ENCODE measurements around the gene OR10H3. TPM values are rescaled to one million over a fixed set of nuclear protein-coding genes. Genes with fewer than 3 reads are reported as not detected.
"Not testable (repeated sequence)": the region's sequence is repeated elsewhere in the genome, so short reads cannot be mapped to it uniquely, and the experiment has no call there.

The OR10H3 gene
- total and polyA plus RNA-seq, 2 donors (not counting 1 experiment from before 2014, with no cell fraction given), result not detected

- H3K79me2 ChIP-seq (ENCODE audit: control insufficient read depth, insufficient read depth, low read length), result no peaks in the 10 kb centered on the region
- Mint-ChIP-seq H3K4me1 (no peaks in the 10 kb centered on the region), H3K9me3 (ENCODE audit: insufficient read depth) (no peaks in the 10 kb centered on the region), H3K4me3 (no peak overlapping the region), H3K27ac (no peak overlapping the region), H3K27me3 (peaks cover 10% of the 10 kb centered on the region)
- no peak overlapping the region for H3K27ac ChIP-seq (ENCODE audit: low read length in 2 of 2)
- DNase-seq (no peak), ATAC-seq (ENCODE audit: low read depth) (no peak)
- intact Hi-C loops (cut with micrococcal nuclease), result no loop called here
- H3K9ac ChIP-seq (ENCODE audit: low read length), result no peak overlapping the region
- no peaks in the 10 kb centered on the region for H4K20me1 ChIP-seq (ENCODE audit: control insufficient read depth, insufficient read depth, low read length, poor library complexity, severe bottlenecking)
- peaks cover 0 to 2% (median 0%) of the 10 kb centered on the region in 3 donors for H3K9me3 ChIP-seq (ENCODE audit: control extremely low read depth in 1 of 3, control insufficient read depth in 2 of 3, insufficient read depth in 1 of 3, low read length in 2 of 3)
- peaks cover 0 to 7% (median 0%) of the 10 kb centered on the region in 4 experiments for H3K27me3 ChIP-seq (replicated peaks in 1 of 4; ENCODE audit: control extremely low read depth in 1 of 4, control insufficient read depth in 3 of 4, insufficient read depth in 4 of 4, low read length in 3 of 4)
- no peak overlapping the region for H2AFZ ChIP-seq (ENCODE audit: insufficient read depth, low read depth, low read length, poor library complexity, severe bottlenecking)
- 90% methylated on average over 4 of the region's 5 CpGs for WGBS (ENCODE audit: insufficient coverage)
- POLR2A ChIA-PET, result no interaction called here
- H3K4me2 ChIP-seq (replicated peaks; ENCODE audit: low read depth, low read length, poor library complexity, severe bottlenecking), result no peak overlapping the region
- no peak for TF ChIP-seq CTCF (IDR thresholded peaks at IDR 0.05)
- no peaks in the 10 kb centered on the region for H3K36me3 ChIP-seq (replicated peaks in 1 of 2; ENCODE audit: control extremely low read depth in 1 of 2, control insufficient read depth in 1 of 2, extremely low read depth in 1 of 2, insufficient read depth in 2 of 2, low read length in 1 of 2)
- H3K4me1 ChIP-seq (ENCODE audit: control insufficient read depth in 2 of 2, insufficient read depth in 2 of 2, low read length in 2 of 2), result no peaks in the 10 kb centered on the region
- CTCF ChIA-PET, result no interaction called here
- H3K4me3 ChIP-seq (ENCODE audit: control extremely low read depth in 1 of 5, extremely low read depth in 1 of 5, insufficient read depth in 1 of 5, low read depth in 2 of 5, low read length in 4 of 5), result no peak overlapping the region
These were observed 43.9 kb downstream of the OR10H3 start for GRCh38 chr19:15781661-15782060.

- H3K27me3 ChIP-seq (replicated peaks in 1 of 4; ENCODE audit: control extremely low read depth in 1 of 4, control insufficient read depth in 3 of 4, insufficient read depth in 4 of 4, low read length in 3 of 4), result peaks cover 0 to 3% (median 0%) of the 10 kb centered on the region in 4 experiments
- peaks cover 10% of the 10 kb centered on the region for H3K27me3 Mint-ChIP-seq
- H3K27ac ChIP-seq (ENCODE audit: low read length in 2 of 2), result no peak overlapping the region
- DNase-seq (no peak), ATAC-seq (ENCODE audit: low read depth) (no peak)
- peaks cover 0 to 2% (median 0%) of the 10 kb centered on the region in 3 donors for H3K9me3 ChIP-seq (ENCODE audit: control extremely low read depth in 1 of 3, control insufficient read depth in 2 of 3, insufficient read depth in 1 of 3, low read length in 2 of 3)
- H4K20me1 ChIP-seq (ENCODE audit: control insufficient read depth, insufficient read depth, low read length, poor library complexity, severe bottlenecking), result no peaks in the 10 kb centered on the region
- no CpG with 5 or more reads among the region's 3 CpGs for WGBS (ENCODE audit: insufficient coverage)
- no peak overlapping the region for H3K4me3 Mint-ChIP-seq
- H3K4me2 ChIP-seq (replicated peaks; ENCODE audit: low read depth, low read length, poor library complexity, severe bottlenecking), result no peak overlapping the region
- no peaks in the 10 kb centered on the region for H3K4me1 ChIP-seq (ENCODE audit: control insufficient read depth in 2 of 2, insufficient read depth in 2 of 2, low read length in 2 of 2)
- CTCF ChIA-PET, result no interaction called here
- TF ChIP-seq CTCF (IDR thresholded peaks at IDR 0.05) (no peak), EZH2 (IDR thresholded peaks at IDR 0.05; ENCODE audit: borderline replicate concordance, insufficient read depth, low read depth, low read length, poor library complexity, severe bottlenecking) (no peak)
- POLR2A ChIA-PET, result no interaction called here
- H3K27ac Mint-ChIP-seq, result no peak overlapping the region
- no peaks in the 10 kb centered on the region for H3K4me1 Mint-ChIP-seq
- H3K79me2 ChIP-seq (ENCODE audit: control insufficient read depth, insufficient read depth, low read length), result no peaks in the 10 kb centered on the region
- H3K4me3 ChIP-seq (ENCODE audit: control extremely low read depth in 1 of 5, extremely low read depth in 1 of 5, insufficient read depth in 1 of 5, low read depth in 2 of 5, low read length in 4 of 5), result no peak overlapping the region
- intact Hi-C loops (cut with micrococcal nuclease), result no loop called here
- no peaks in the 10 kb centered on the region for H3K9me3 Mint-ChIP-seq (ENCODE audit: insufficient read depth)
- no peak overlapping the region for H3K9ac ChIP-seq (ENCODE audit: low read length)
- H2AFZ ChIP-seq (ENCODE audit: insufficient read depth, low read depth, low read length, poor library complexity, severe bottlenecking), result no peak overlapping the region
- no peaks in the 10 kb centered on the region for H3K36me3 ChIP-seq (replicated peaks in 1 of 2; ENCODE audit: control extremely low read depth in 1 of 2, control insufficient read depth in 1 of 2, extremely low read depth in 1 of 2, insufficient read depth in 2 of 2, low read length in 1 of 2)
These were observed 44.4 kb downstream of the OR10H3 start for GRCh38 chr19:15782211-15782610.

GRCh38 chr19:15782896-15783295, 45.1 kb downstream of the OR10H3 start:
- H3K27me3 ChIP-seq (replicated peaks in 1 of 4; ENCODE audit: control extremely low read depth in 1 of 4, control insufficient read depth in 3 of 4, insufficient read depth in 4 of 4, low read length in 3 of 4); H3K9me3 ChIP-seq (ENCODE audit: control extremely low read depth in 1 of 3, control insufficient read depth in 2 of 3, insufficient read depth in 1 of 3, low read length in 2 of 3); H3K79me2 ChIP-seq (ENCODE audit: control insufficient read depth, insufficient read depth, low read length); H3K27ac Mint-ChIP-seq; H4K20me1 ChIP-seq (ENCODE audit: control insufficient read depth, insufficient read depth, low read length, poor library complexity, severe bottlenecking); H3K9ac ChIP-seq (ENCODE audit: low read length); H3K27ac ChIP-seq (ENCODE audit: low read length in 2 of 2); H3K4me3 Mint-ChIP-seq; H3K4me2 ChIP-seq (replicated peaks; ENCODE audit: low read depth, low read length, poor library complexity, severe bottlenecking); H3K4me3 ChIP-seq (ENCODE audit: control extremely low read depth in 1 of 5, extremely low read depth in 1 of 5, insufficient read depth in 1 of 5, low read depth in 2 of 5, low read length in 4 of 5); H3K4me1 ChIP-seq (ENCODE audit: control insufficient read depth in 2 of 2, insufficient read depth in 2 of 2, low read length in 2 of 2); POLR2A ChIA-PET; intact Hi-C loops (cut with micrococcal nuclease); H3K9me3 Mint-ChIP-seq (ENCODE audit: insufficient read depth); ATAC-seq (ENCODE audit: low read depth); H3K36me3 ChIP-seq (replicated peaks in 1 of 2; ENCODE audit: control extremely low read depth in 1 of 2, control insufficient read depth in 1 of 2, extremely low read depth in 1 of 2, insufficient read depth in 2 of 2, low read length in 1 of 2); H2AFZ ChIP-seq (ENCODE audit: insufficient read depth, low read depth, low read length, poor library complexity, severe bottlenecking); CTCF ChIA-PET; DNase-seq; H3K4me1 Mint-ChIP-seq: not testable (repeated sequence)
- H3K27me3 Mint-ChIP-seq, result peaks cover 15% of the 10 kb centered on the region
- 75% methylated on average over 4 of the region's 7 CpGs for WGBS (ENCODE audit: insufficient coverage)
